Psoas muscle (tissue), 8 donors: ENCODE results near the gene SS18. TPM values are rescaled to one million over a fixed set of nuclear protein-coding genes. Genes with fewer than 3 reads are reported as not detected.
"Not testable (repeated sequence)": the region's sequence is repeated elsewhere in the genome, so short reads cannot be mapped to it uniquely, and the experiment has no call there.

Experiments
- ATAC-seq, 4 donors: fragments of 200-7000 bp; cut with Tn5 transposase; one replicate each; pipeline ENCODE4 v1.9.1; 2020; ENCODE audit warnings: moderate library complexity in 3 of 4, mild to moderate bottlenecking in 2 of 4
- DNase-seq, 2 donors: peaks; one replicate each; pipeline ENCODE4 v3.0.0-alpha.2; 2020
- H3K27ac ChIP-seq: fragments of 200-600 bp; one replicate; pipeline ENCODE4 v1.8.0; 2022
- H3K27me3 ChIP-seq, 3 donors: fragments of 200-600 bp in 1 of 3; one replicate each; pipeline versions ENCODE4 v1.6.1 to v1.8.0; 2013 to 2022; ENCODE audit warnings: low read length in 2 of 3, mild to moderate bottlenecking in 2 of 3, moderate library complexity in 1 of 3; ENCODE audit not compliant: insufficient read depth in 3 of 3
- H3K36me3 ChIP-seq, 2 donors: fragments of 200-600 bp in 1 of 2; one replicate each; pipeline versions ENCODE4 v1.6.1 to v1.8.0; 2013 to 2022; ENCODE audit warnings: low read depth in 1 of 2, mild to moderate bottlenecking in 1 of 2, moderate library complexity in 1 of 2; ENCODE audit not compliant: insufficient read depth in 1 of 2
- H3K4me1 ChIP-seq: fragments of 200-600 bp; one replicate; pipeline ENCODE4 v1.8.0; 2022
- H3K4me3 ChIP-seq: fragments of 200-600 bp; one replicate; pipeline ENCODE4 v1.8.0; 2022; ENCODE audit warnings: mild to moderate bottlenecking
- H3K9me3 ChIP-seq: fragments of 200-600 bp; one replicate; pipeline ENCODE4 v1.8.0; 2022
- WGBS, 3 donors: extraction: QIAGEN DNeasy Blood & Tissue Kit; methylation state at CpG; one replicate each; pipeline versions ENCODE4 v1.1.6 to v1.1.7; 2013; 5-methylcytosine and 5-hydroxymethylcytosine counted together
- intact Hi-C, 2 donors: fragments of 100-400 bp; cut with DNase I; formaldehyde crosslinking; loops; one replicate each; pipeline versions ENCODE4 v1.11.0 to v1.14.2; 2022
- polyA plus RNA-seq, 3 donors: library from polyadenylated mRNA; stranded (reverse); fragments of 200-250 nt; gene quantifications; one replicate each; pipeline ENCODE4 v1.2.3, GENCODE V29; 2013
- total RNA-seq, 4 donors: library from RNA; stranded (reverse); fragmentation: NEBNext Ultra II Directional in 2 of 4; extraction: Animal tissue kit (Norgen Biotek cat#: 25700) in 2 of 4; gene quantifications; one replicate each; pipeline versions ENCODE4 v1.2.1 to v1.2.4, GENCODE V29; 2021 to 2023
- TF ChIP-seq, protein P1 (sequence below): fragments of 200-600 bp; IDR thresholded peaks from one replicate; pipeline ENCODE4 v1.8.0; 2022; ENCODE audit warnings: antibody characterized with exemption
- donor health status: healthy with polysubstance abuse.
- donor health status: DM: no; HTN: no; CAD: no; lungs with moderate emphysema.
- donor health status: Bipolar disorder and iron deficiency.
- donor health status: healthy.
- donor health status: DM: yes; HTN: yes; CAD: no.
- donor health status: DM: no; HTN: no; CAD: no.
- donor health status: DM: no; HTN: no; CAD: no.
- donor health status: DM: yes; HTN: yes; CAD: no.

Gene SS18
- total and polyA plus RNA-seq, 7 donors, result 8.4 to 17.3 (median 12.7) TPM

DNA sequence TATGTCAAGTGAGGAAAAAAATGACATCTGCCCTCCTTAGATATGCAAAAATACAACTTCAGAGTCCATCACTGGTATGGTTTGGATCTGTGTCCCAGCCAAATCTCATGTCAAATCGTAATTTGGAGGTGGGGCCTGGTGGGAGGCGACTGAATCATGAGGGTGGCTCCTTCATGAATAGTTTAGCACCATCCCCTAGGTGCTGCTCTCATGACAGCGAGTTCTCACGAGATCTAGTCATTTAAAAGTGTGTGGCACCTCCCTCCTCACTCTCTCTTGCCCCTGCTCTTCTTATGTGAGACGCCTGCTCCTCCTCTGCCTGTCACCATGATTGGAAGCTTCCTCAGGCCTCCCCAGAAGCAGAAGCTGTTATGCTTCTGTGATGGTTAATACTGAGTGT lies 37.4 kb upstream of the SS18 start:
- no peak for ATAC-seq
- H3K9me3 ChIP-seq, result no peaks in the 10 kb centered on the region
- H3K27ac ChIP-seq, result no peak overlapping the region
- H3K4me1 ChIP-seq, result no peaks in the 10 kb centered on the region
- no peak for DNase-seq
- no peaks in the 10 kb centered on the region for H3K36me3 ChIP-seq
- H3K27me3 ChIP-seq, result no peaks in the 10 kb centered on the region
- TF ChIP-seq, protein P1, sequence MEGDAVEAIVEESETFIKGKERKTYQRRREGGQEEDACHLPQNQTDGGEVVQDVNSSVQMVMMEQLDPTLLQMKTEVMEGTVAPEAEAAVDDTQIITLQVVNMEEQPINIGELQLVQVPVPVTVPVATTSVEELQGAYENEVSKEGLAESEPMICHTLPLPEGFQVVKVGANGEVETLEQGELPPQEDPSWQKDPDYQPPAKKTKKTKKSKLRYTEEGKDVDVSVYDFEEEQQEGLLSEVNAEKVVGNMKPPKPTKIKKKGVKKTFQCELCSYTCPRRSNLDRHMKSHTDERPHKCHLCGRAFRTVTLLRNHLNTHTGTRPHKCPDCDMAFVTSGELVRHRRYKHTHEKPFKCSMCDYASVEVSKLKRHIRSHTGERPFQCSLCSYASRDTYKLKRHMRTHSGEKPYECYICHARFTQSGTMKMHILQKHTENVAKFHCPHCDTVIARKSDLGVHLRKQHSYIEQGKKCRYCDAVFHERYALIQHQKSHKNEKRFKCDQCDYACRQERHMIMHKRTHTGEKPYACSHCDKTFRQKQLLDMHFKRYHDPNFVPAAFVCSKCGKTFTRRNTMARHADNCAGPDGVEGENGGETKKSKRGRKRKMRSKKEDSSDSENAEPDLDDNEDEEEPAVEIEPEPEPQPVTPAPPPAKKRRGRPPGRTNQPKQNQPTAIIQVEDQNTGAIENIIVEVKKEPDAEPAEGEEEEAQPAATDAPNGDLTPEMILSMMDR, result no peak
- 71 to 83% (median 74%) methylated on average over 5 of the region's 5 CpGs for WGBS, 3 donors
- H3K4me3 ChIP-seq, result no peak overlapping the region
- intact Hi-C loops, result no loop called here

DNA sequence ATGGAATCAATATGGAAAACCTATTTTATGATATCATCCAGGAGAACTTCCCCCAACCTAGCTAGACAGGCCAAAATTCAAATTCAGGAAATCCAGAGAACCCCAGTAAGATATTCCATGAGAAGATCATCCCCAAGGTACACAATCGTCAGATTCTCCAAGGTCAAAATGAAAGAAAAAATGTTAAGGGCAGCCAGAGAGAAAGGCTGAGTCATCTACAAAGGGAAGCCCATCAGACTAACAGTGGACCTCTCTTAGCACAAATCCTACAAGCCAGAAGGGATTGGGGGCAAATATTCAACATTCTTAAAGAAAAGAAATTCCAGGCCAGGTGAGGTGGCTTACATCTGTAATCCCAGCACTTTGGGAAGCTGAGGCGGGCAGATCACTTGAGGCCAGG lies 31.6 kb upstream of the SS18 start:
- WGBS, 3 donors, result 79 to 86% (median 84%) methylated on average over 2 of the region's 2 CpGs
- H3K4me3 ChIP-seq, ATAC-seq, H3K4me1 ChIP-seq, H3K27me3 ChIP-seq, H3K9me3 ChIP-seq, H3K27ac ChIP-seq, intact Hi-C loops, H3K36me3 ChIP-seq, DNase-seq: not testable (repeated sequence)

DNA sequence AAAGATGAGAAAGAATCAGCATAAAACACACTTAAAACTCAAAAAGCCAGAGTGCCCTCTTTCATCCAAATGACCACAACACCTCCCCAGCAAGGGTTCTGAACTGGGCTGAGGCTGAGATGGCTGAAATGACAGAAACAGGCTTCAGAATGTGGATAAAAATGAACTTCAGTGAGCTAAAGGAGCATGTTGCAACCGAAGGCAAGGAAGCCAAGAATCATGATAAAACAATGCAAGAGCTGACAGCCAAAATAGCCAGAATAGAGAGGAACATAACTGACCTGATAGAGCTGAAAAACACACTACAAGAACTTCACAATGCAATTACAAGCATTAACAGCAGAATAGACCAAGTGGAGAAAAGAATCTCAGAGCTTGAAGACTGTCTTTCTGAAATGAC lies 31.1 kb upstream of the SS18 start:
- Histone ChIP-seq H3K4me3 (no peak overlapping the region), H3K36me3 (no peaks in the 10 kb centered on the region), H3K27ac (no peak overlapping the region), H3K27me3 (peaks cover 0 to 4% (median 0%) of the 10 kb centered on the region in 3 donors), H3K4me1 (no peaks in the 10 kb centered on the region), H3K9me3 (no peaks in the 10 kb centered on the region)
- intact Hi-C loops, result no loop called here
- 56 to 77% (median 71%) methylated on average over 1 of the region's 1 CpG for WGBS, 3 donors
- DNase-seq (no peak), ATAC-seq (no peak)
- TF ChIP-seq, protein P1, result no peak

DNA sequence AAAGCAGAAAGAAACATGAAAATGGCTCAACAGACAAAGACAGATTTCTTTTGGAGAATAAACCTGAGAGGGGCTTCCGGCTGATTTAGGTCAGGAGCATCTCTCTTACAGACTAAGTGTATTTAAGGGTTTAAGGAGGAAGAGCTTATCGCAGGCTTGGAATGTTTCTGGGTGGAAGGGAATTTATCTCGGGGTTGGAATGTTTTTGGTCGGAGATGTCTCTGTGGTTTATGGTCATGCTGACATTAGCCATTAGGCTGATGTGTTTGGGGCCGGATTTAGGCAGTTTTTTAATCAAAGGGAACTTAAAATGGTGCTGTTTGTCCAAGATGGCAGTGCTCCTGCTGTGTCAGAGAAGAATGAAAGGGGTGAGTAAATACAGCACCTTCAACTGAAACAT lies 28.8 kb upstream of the SS18 start:
- H3K4me1 ChIP-seq, result no peaks in the 10 kb centered on the region
- 77 to 87% (median 84%) methylated on average over 5 of the region's 5 CpGs for WGBS, 3 donors
- no peaks in the 10 kb centered on the region for H3K36me3 ChIP-seq
- DNase-seq, result no peak
- TF ChIP-seq, protein P1, result no peak
- H3K27ac ChIP-seq, result no peak overlapping the region
- H3K4me3 ChIP-seq, result no peak overlapping the region
- H3K9me3 ChIP-seq, result no peaks in the 10 kb centered on the region
- intact Hi-C loops, result no loop called here
- H3K27me3 ChIP-seq, result peaks cover 0 to 4% (median 0%) of the 10 kb centered on the region in 3 donors
- ATAC-seq, result no peak

DNA sequence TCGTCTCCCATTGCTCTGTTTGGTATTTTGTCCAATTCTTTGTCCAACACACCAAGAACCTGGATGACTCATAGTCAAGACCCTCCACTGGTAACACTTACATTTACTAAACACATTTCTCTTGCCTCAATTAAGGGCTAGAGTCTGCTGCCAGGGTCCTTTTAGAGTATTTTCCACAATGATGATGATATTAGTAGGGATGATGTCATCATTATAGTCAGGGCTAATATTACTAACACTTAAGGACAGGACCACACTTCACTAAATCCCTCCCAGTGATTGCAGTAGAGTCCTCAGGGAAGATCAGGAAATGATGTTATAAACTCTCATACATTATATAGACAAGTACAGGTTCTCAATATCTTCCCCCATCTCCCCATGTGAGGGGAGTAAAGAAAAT lies 13.6 kb upstream of the SS18 start:
- intact Hi-C loops, result no loop called here

More for the DNA sequence above, 13.6 kb upstream of the SS18 start:
- Histone ChIP-seq H3K27ac (no peak overlapping the region), H3K27me3 (no peaks in the 10 kb centered on the region), H3K36me3 (no peaks in the 10 kb centered on the region), H3K9me3 (no peaks in the 10 kb centered on the region), H3K4me3 (no peak overlapping the region), H3K4me1 (no peaks in the 10 kb centered on the region)
- no peak for DNase-seq
- 84 to 97% (median 87%) methylated on average over 1 of the region's 1 CpG for WGBS, 3 donors
- ATAC-seq, result no peak
- TF ChIP-seq, protein P1, result no peak
